ENCODE measurements around the gene ALK. TPM values are rescaled to one million over a fixed set of nuclear protein-coding genes. Genes with fewer than 3 reads are reported as not detected.

Gene ALK
- total RNA-seq, 4 donors from 2014 or later, result 0.83 to 1.6 (median 1.2) TPM

DNA sequence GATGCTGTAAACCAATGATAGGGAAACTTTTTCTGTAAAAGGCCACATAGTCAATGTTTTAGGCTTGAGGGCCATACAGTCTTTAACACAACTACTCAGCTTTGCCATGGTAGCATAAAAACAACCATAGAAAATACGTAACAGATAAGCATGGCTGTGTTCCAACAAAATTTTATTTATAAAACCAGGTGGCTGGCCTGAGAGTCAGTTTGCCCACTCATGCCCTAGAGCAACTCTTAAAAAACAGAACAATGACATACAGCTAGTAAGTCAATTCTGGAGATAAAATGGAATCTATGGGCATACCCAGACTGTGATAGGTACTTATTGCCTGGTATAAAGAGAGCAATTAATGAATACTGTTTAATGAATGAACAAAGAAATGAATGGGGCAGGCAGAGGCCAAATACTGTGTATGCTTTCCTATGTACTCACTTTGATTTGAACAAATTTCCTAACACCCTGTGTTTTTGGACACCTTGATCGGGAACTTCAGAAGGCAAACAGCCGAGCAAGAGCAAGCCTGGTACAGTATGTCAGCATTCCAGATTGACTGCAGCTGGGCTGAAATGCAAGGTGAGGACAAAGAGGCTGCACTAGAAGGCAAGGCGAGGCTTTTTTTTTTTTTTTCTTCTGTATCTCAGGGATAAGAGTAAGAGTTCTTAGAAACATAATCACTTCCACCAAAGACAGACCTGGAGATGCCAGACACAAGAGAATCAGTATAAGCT, 490.8 kb downstream of the ALK start:
- 48% methylated on average over 4 of the region's 4 CpGs for WGBS
- Histone ChIP-seq H3K9me3 (no peaks in the 10 kb centered on the region), H3K4me1 (peaks cover 0 to 3% (median 0%) of the 10 kb centered on the region in 4 donors), H3K27ac (replicated peaks in 1 of 4) (no peak overlapping the region), H3K36me3 (no peaks in the 10 kb centered on the region), H3K27me3 (no peaks in the 10 kb centered on the region), H3K4me3 (no peak overlapping the region)
- intact Hi-C loops (cut with DNase I), result no loop called here
- TF ChIP-seq, protein P1, sequence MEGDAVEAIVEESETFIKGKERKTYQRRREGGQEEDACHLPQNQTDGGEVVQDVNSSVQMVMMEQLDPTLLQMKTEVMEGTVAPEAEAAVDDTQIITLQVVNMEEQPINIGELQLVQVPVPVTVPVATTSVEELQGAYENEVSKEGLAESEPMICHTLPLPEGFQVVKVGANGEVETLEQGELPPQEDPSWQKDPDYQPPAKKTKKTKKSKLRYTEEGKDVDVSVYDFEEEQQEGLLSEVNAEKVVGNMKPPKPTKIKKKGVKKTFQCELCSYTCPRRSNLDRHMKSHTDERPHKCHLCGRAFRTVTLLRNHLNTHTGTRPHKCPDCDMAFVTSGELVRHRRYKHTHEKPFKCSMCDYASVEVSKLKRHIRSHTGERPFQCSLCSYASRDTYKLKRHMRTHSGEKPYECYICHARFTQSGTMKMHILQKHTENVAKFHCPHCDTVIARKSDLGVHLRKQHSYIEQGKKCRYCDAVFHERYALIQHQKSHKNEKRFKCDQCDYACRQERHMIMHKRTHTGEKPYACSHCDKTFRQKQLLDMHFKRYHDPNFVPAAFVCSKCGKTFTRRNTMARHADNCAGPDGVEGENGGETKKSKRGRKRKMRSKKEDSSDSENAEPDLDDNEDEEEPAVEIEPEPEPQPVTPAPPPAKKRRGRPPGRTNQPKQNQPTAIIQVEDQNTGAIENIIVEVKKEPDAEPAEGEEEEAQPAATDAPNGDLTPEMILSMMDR (IDR thresholded peaks at IDR 0.05), result no peak
- TF ChIP-seq EP300 (IDR thresholded peaks at IDR 0.05), result no peak
- TF ChIP-seq POLR2A (IDR thresholded peaks at IDR 0.05; ENCODE audit: low read depth), result no peak
- no peak for TF ChIP-seq POLR2AphosphoS5 (IDR thresholded peaks at IDR 0.05)
- DNase-seq (ENCODE audit: extremely low spot score), result no peak

DNA sequence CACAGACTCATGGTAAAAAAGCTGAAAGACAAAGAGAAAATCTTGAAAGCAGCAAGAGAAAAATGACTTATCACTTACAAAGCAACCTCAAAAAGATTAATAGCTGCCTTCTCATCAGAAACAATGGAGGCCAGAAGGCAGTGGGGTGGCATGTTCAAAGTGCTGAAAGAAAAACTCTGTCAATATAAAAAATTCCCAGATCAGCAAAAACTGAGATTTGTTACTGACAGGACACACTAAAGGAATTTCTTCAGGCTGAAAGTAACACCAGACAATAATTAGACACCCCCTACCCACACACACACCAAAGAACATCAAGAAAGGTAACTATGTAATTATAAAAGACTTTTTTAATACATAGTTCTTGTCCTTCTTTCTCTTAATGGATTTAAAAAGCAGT, 495.0 kb downstream of the ALK start:
- intact Hi-C loops (cut with DNase I), result no loop called here
- H3K27me3 ChIP-seq, result no peaks in the 10 kb centered on the region
- TF ChIP-seq, protein P1 (IDR thresholded peaks at IDR 0.05), result no peak
- TF ChIP-seq EP300 (IDR thresholded peaks at IDR 0.05) (no peak), POLR2A (IDR thresholded peaks at IDR 0.05; ENCODE audit: low read depth) (no peak), POLR2AphosphoS5 (IDR thresholded peaks at IDR 0.05) (no peak)
- peaks cover 0 to 3% (median 0%) of the 10 kb centered on the region in 4 donors for H3K4me1 ChIP-seq
- H3K27ac ChIP-seq (replicated peaks in 1 of 4), result no peak overlapping the region
- no peaks in the 10 kb centered on the region for H3K36me3 ChIP-seq
- no peaks in the 10 kb centered on the region for H3K9me3 ChIP-seq
- DNase-seq (ENCODE audit: extremely low spot score), result no peak
- H3K4me3 ChIP-seq, result no peak overlapping the region

DNA sequence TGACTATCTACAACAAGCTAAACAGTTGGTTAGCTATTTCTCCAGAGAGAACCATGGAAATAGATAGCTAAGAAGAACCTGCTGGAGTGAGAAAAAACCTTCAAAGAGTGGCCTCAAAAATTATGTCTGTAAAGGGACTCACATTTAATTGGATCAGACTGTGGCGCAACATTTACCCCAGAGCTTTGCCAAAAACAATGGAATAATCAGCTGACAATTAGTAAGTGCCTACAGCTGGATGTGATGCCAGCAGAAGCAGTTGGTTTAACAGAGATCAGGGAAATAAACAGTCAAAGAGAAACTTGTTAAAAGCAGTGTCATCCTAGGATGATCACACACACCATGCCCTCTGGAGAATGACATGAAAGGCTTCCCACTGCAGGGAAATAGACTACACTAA, 495.5 kb downstream of the ALK start:
- Histone ChIP-seq H3K9me3 (no peaks in the 10 kb centered on the region), H3K36me3 (no peaks in the 10 kb centered on the region), H3K27ac (replicated peaks in 1 of 4) (no peak overlapping the region), H3K27me3 (no peaks in the 10 kb centered on the region), H3K4me1 (peaks cover 0 to 3% (median 0%) of the 10 kb centered on the region in 4 donors), H3K4me3 (no peak overlapping the region)
- no peak for DNase-seq (ENCODE audit: extremely low spot score)
- intact Hi-C loops (cut with DNase I), result no loop called here
- TF ChIP-seq, protein P1 (IDR thresholded peaks at IDR 0.05), result no peak
- TF ChIP-seq EP300 (IDR thresholded peaks at IDR 0.05) (no peak), POLR2AphosphoS5 (IDR thresholded peaks at IDR 0.05) (no peak), POLR2A (IDR thresholded peaks at IDR 0.05; ENCODE audit: low read depth) (no peak)
- 93% methylated on average over 1 of the region's 1 CpG for WGBS

DNA sequence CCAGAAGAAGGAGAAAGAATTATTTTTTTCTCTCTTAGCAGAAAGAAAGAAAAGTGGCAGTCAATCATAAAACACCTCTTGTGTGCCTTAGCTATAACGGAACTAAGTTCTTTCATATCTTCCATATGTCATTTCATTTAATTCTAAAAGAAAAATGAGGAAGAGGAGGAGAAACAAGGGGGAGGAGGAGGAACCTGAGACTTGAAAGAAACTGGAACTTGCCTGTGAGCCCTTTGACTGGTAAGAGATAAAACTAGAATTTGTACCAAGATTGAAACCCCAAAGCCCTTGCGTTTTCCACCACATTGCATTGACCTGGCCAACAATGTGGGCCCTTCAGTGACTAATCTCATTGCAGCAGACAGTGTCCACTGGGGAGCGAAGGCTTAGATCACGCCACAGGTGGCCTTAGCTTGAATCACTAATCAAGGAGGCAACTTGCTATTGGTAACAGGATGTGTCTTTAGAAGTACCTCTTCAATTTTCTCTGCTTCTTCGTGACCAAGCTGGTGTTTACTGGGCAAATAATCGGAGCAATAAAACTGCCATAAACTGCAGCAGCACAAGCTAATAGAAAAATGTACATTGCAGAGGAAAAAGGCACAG, 498.2 kb downstream of the ALK start:
- no peak for DNase-seq (ENCODE audit: extremely low spot score)
- 62% methylated on average over 6 of the region's 6 CpGs for WGBS
- no peaks in the 10 kb centered on the region for H3K4me1 ChIP-seq
- intact Hi-C loops (cut with DNase I), result no loop called here
- no peaks in the 10 kb centered on the region for H3K27me3 ChIP-seq
- H3K4me3 ChIP-seq, result no peak overlapping the region
- H3K27ac ChIP-seq (replicated peaks in 1 of 4), result no peak overlapping the region
- TF ChIP-seq, protein P1 (IDR thresholded peaks at IDR 0.05), result no peak
- TF ChIP-seq POLR2AphosphoS5 (IDR thresholded peaks at IDR 0.05), result no peak
- TF ChIP-seq POLR2A (IDR thresholded peaks at IDR 0.05; ENCODE audit: low read depth), result no peak
- no peak for TF ChIP-seq EP300 (IDR thresholded peaks at IDR 0.05)
- H3K36me3 ChIP-seq, result no peaks in the 10 kb centered on the region
- H3K9me3 ChIP-seq, result no peaks in the 10 kb centered on the region

Measured in esophagus muscularis mucosa (tissue), 4 donors.